K562 (cell line): Measurements from ENCODE around the gene RBKS. TPM values are rescaled to one million over a fixed set of nuclear protein-coding genes. Genes with fewer than 3 reads are reported as not detected.

Experiments
- HNRNPL ChIP-seq: fragments of 200-400 bp; formaldehyde crosslinking; IDR thresholded peaks from 2 replicates; pipeline ENCODE4 v1.6.1; 2017; ENCODE audit warnings: low read depth, mild to moderate bottlenecking, low read length
- MYBL2 ChIP-seq, 2 experiments: fragments of 450-650 bp in 1 of 2; sonication (generic) in 1 of 2; formaldehyde crosslinking in 1 of 2; IDR thresholded peaks; 2 replicates each; pipeline versions ENCODE4 v1.6.1 to v1.8.1; 2017 to 2022; ENCODE audit warnings: borderline replicate concordance in 1 of 2, inconsistent platforms in 1 of 2, low read depth in 1 of 2, mild to moderate bottlenecking in 1 of 2, missing genetic modification reagents in 1 of 2, moderate library complexity in 1 of 2
- POLR2H ChIP-seq: IDR thresholded peaks from 2 replicates; pipeline ENCODE4 v1.6.1; 2016; ENCODE audit warnings: missing genetic modification characterization, low read depth, mild to moderate bottlenecking, control low read depth, missing compliant biosample characterization, moderate library complexity
- SMAD4 ChIP-seq: fragments of 250-450 bp; sonication (Bioruptor Pico); conservative IDR thresholded peaks from 2 replicates; pipeline ENCODE4 v1.8.0; 2021; ENCODE audit warnings: inconsistent platforms, mild to moderate bottlenecking, moderate library complexity
- TEAD1 ChIP-seq, 2 experiments: fragments of 450-650 bp in 1 of 2; sonication (generic) in 1 of 2; formaldehyde crosslinking; IDR thresholded peaks; 2 replicates each; pipeline versions ENCODE4 v1.4.0 to v1.8.0; 2020 to 2022; ENCODE audit warnings: mild to moderate bottlenecking in 2 of 2, missing genetic modification reagents in 1 of 2
- ZNF175 ChIP-seq: fragments of 200-800 bp; sonication (Bioruptor generic); IDR thresholded peaks from 2 replicates; pipeline ENCODE4 v1.6.1; 2016; ENCODE audit warnings: low read depth, mild to moderate bottlenecking, missing genetic modification characterization, missing compliant biosample characterization
- ZNF274 ChIP-seq: IDR thresholded peaks from 2 replicates; pipeline ENCODE4 v1.6.1; 2011; ENCODE audit warnings: low read depth, mild to moderate bottlenecking, low read length, moderate library complexity, borderline replicate concordance
- ZNF655 ChIP-seq: fragments of 250-450 bp; sonication (Bioruptor Pico); IDR thresholded peaks from 2 replicates; pipeline ENCODE4 v1.5.0; 2021
- ZZZ3 ChIP-seq: fragments of 450-650 bp; IDR thresholded peaks from 2 replicates; pipeline ENCODE4 v1.6.1; 2016; ENCODE audit warnings: antibody characterized with exemption, mild to moderate bottlenecking, moderate library complexity
- polyA plus RNA-seq, 8 experiments: library from polyadenylated mRNA; depleted of rRNA in 4 of 8; stranded (reverse) in 5 of 8; unstranded in 3 of 8; fragments of >200 nt; fragmentation: Nextera tagmentation in 2 of 8; fragmentation: Illumina TruSeq in 1 of 8; extraction: Ambion mirVana in 2 of 8; extraction: Trizol in 1 of 8; gene quantifications; 2 replicates each; pipeline versions ENCODE4 v1.2.1 to v1.2.3, GENCODE V29; 2011 to 2014; ENCODE audit warnings: inconsistent platforms in 1 of 8, missing spikeins in 1 of 8
- total RNA-seq, 7 experiments: library from RNA; depleted of rRNA in 6 of 7; stranded (reverse); fragments of >200 nt in 6 of 7; fragmentation: Illumina TruSeq in 2 of 7; extraction: Trizol in 2 of 7; gene quantifications; 2 replicates each; pipeline versions ENCODE4 v1.2.1 to v1.2.3, GENCODE V29; 2011 to 2021; ENCODE audit warnings: low replicate concordance in 1 of 7

Gene RBKS
- total and polyA plus RNA-seq, 9 of the 15 experiments (the other 6 are each of a cell fraction or from before 2014, with no cell fraction given), result 0.06 to 0.39 (median 0.19) TPM

GRCh38 chr2:27771548-27772335 is 118.4 kb downstream of the RBKS start, which contains the start of gene MRPL33 (continued):
- TF ChIP-seq ZZZ3, result no peak
- TF ChIP-seq HNRNPL, result no peak
- no peak for TF ChIP-seq ZNF655 (CRISPR knock-in tag)
- TF ChIP-seq MYBL2 (IDR thresholded peaks at IDR 0.05; ENCODE audit: low read depth), result no peak
- no peak for TF ChIP-seq MYBL2 (CRISPR knock-in tag; IDR thresholded peaks at IDR 0.05; ENCODE audit: borderline replicate concordance)
- TF ChIP-seq ZNF175 (CRISPR knock-in tag), result peak; percentile 52; the same call in 1 of the 2 replicates
- no peak for TF ChIP-seq ZNF274
- 0 out of 4 replicates have a peak, but pooled peaks of 1 of the 2 experiments have one; percentile 65 for TF ChIP-seq TEAD1 (CRISPR knock-in tag; IDR thresholded peaks at IDR 0.05)
- no peak; the same call in 1 of the 2 replicates for TF ChIP-seq POLR2H
- 0 out of 2 replicates have a peak, but pooled peaks have one; percentile 59 for TF ChIP-seq SMAD4 (CRISPR knock-in tag)
- TF ChIP-seq, all 486 proteins: peak for 164
